ENCODE data around the gene GMCL2. TPM values are rescaled to one million over a fixed set of nuclear protein-coding genes. Genes with fewer than 3 reads are reported as not detected.

Gene GMCL2
- total RNA-seq, 1 experiment from 2014 or later: not detected

GRCh38 chr5:178231539-178232123 is 44.5 kb upstream of the GMCL2 start:
- no peak overlapping the region for H2BK12ac ChIP-seq (ENCODE audit: insufficient read length, low read depth, low read length)
- no peak overlapping the region for H2BK15ac ChIP-seq (ENCODE audit: low read depth, low read length)
- no peak overlapping the region for H2AK5ac ChIP-seq (ENCODE audit: insufficient read length, low read length)
- WGBS (ENCODE audit: extremely low coverage, insufficient read length, low lambda C conversion rate): no CpG with 5 or more reads among the region's 21 CpGs
- no peaks in the 10 kb centered on the region; the same call in 1 of the 2 replicates for H3K27me3 Mint-ChIP-seq (ENCODE audit: low read depth)
- no peaks in the 10 kb centered on the region for H4K20me1 ChIP-seq (ENCODE audit: control insufficient read depth, insufficient read depth, insufficient read length)
- H3K9ac ChIP-seq (ENCODE audit: extremely low read depth, insufficient read length, low read length): peak overlapping the region; percentile 34
- no peak overlapping the region for H3K4ac ChIP-seq (ENCODE audit: low read depth, low read length)
- H3K36me3 Mint-ChIP-seq (ENCODE audit: insufficient read depth in 1 of 3, low read depth in 3 of 3): peaks cover 39 to 50% (median 49%) of the 10 kb centered on the region in 3 experiments
- no peak overlapping the region for H3K27ac ChIP-seq (ENCODE audit: insufficient read length, low read depth, low read length)
- H4K91ac ChIP-seq (ENCODE audit: insufficient read length, low read depth, low read length): no peak overlapping the region
- H4K8ac ChIP-seq (replicated peaks; ENCODE audit: insufficient read length, low read depth, low read length): no peak overlapping the region
- H3K23ac ChIP-seq (ENCODE audit: insufficient read length, low read depth, low read length): no peak overlapping the region
- H3K14ac ChIP-seq (ENCODE audit: insufficient read depth, low read length): no peak overlapping the region; the same call in 1 of the 2 replicates
- peak overlapping the region; percentile 61 for H3K4me2 ChIP-seq (ENCODE audit: insufficient read depth, insufficient read length, low read length)
- no peak overlapping the region for H3K56ac ChIP-seq (ENCODE audit: insufficient read length, low read depth, low read length)
- H3K27me3 ChIP-seq (ENCODE audit: insufficient read depth, low read length): no peaks in the 10 kb centered on the region
- H3K9me3 ChIP-seq (ENCODE audit: control insufficient read depth, low read depth, low read length): no peaks in the 10 kb centered on the region
- peaks cover 12 to 22% of the 10 kb centered on the region in 2 experiments for H3K4me1 Mint-ChIP-seq
- H3K18ac ChIP-seq (ENCODE audit: insufficient read length, low read depth, low read length): peak overlapping the region; percentile 68
- no peaks in the 10 kb centered on the region; a peak in 1 of 5 replicates for H3K9me3 Mint-ChIP-seq
- TF ChIP-seq, protein P1, sequence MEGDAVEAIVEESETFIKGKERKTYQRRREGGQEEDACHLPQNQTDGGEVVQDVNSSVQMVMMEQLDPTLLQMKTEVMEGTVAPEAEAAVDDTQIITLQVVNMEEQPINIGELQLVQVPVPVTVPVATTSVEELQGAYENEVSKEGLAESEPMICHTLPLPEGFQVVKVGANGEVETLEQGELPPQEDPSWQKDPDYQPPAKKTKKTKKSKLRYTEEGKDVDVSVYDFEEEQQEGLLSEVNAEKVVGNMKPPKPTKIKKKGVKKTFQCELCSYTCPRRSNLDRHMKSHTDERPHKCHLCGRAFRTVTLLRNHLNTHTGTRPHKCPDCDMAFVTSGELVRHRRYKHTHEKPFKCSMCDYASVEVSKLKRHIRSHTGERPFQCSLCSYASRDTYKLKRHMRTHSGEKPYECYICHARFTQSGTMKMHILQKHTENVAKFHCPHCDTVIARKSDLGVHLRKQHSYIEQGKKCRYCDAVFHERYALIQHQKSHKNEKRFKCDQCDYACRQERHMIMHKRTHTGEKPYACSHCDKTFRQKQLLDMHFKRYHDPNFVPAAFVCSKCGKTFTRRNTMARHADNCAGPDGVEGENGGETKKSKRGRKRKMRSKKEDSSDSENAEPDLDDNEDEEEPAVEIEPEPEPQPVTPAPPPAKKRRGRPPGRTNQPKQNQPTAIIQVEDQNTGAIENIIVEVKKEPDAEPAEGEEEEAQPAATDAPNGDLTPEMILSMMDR (conservative IDR thresholded peaks at IDR 0.05): no peak
- no peak overlapping the region for H2BK120ac ChIP-seq (ENCODE audit: low read depth, low read length, poor library complexity, severe bottlenecking)
- H3K79me2 ChIP-seq (ENCODE audit: insufficient read depth, low read length): peaks cover 4% of the 10 kb centered on the region; the same call in 1 of the 2 replicates
- H3K27ac Mint-ChIP-seq: no peak overlapping the region
- no peak overlapping the region for H4K5ac ChIP-seq (ENCODE audit: insufficient read length, low read depth, low read length)
- no peak overlapping the region for H3T11ph ChIP-seq (ENCODE audit: low read length)
- no peak overlapping the region for H2BK5ac ChIP-seq (ENCODE audit: insufficient read length, low read length)
- H3K23me2 ChIP-seq (ENCODE audit: insufficient read length, low read depth, low read length, poor library complexity, severe bottlenecking): peaks cover 3% of the 10 kb centered on the region
- H3K4me3 Mint-ChIP-seq: peak overlapping the region; percentile 79 to 82
- DNase-seq: no peak
- H3K4me1 ChIP-seq (ENCODE audit: insufficient read depth, low read length): no peaks in the 10 kb centered on the region
- H3K79me1 ChIP-seq (ENCODE audit: insufficient read depth, low read depth, low read length, poor library complexity, severe bottlenecking): no peaks in the 10 kb centered on the region
- no peak overlapping the region for H2BK20ac ChIP-seq (ENCODE audit: low read depth, low read length, poor library complexity, severe bottlenecking)
- H2AFZ ChIP-seq (ENCODE audit: low read length): no peak overlapping the region

Data from H9 (cell line).